MCF 10A (cell line): Measurements from ENCODE around the gene HSP90AB1. TPM values are rescaled to one million over a fixed set of nuclear protein-coding genes. Genes with fewer than 3 reads are reported as not detected.

Experiments used
- BruUV-seq: library from RNA; stranded (reverse); fragments of 400-500 nt; replicated peaks from 2 replicates; lab custom pipeline; 2021; lab: Mats Ljungman, UMichigan
- CTCF ChIA-PET: fragments of 300-600 bp; sonication (Branson Sonifier 250); formaldehyde crosslinking; extraction: SDS; loops from one replicate; lab custom pipeline; 2021; ENCODE audit warnings: antibody characterized with exemption, inconsistent platforms; lab: Yijun Ruan, JAX
- POLR2A ChIA-PET: fragments of 300-600, 350-650 bp; sonication (Branson Sonifier 250); formaldehyde crosslinking; extraction: SDS; loops from one replicate; lab custom pipeline; 2020; ENCODE audit warnings: antibody characterized with exemption, inconsistent platforms; lab: Yijun Ruan, JAX
- DNase-seq: peaks from one replicate; pipeline ENCODE4 v3.0.0-alpha.2; 2018; ENCODE audit not compliant: unreplicated experiment
- H3K27ac Mint-ChIP-seq: one replicate; pipeline ENCODE4 v1.8.0; 2022; ENCODE audit warnings: mild to moderate bottlenecking, low read depth, mixed read lengths; ENCODE audit not compliant: unreplicated experiment
- H3K27me3 Mint-ChIP-seq: one replicate; pipeline ENCODE4 v1.8.0; 2022; ENCODE audit warnings: mixed read lengths; ENCODE audit not compliant: insufficient read depth, unreplicated experiment
- H3K36me3 Mint-ChIP-seq: one replicate; pipeline ENCODE4 v1.8.0; 2022; ENCODE audit warnings: mild to moderate bottlenecking, moderate library complexity, mixed read lengths; ENCODE audit not compliant: insufficient read depth, unreplicated experiment
- H3K4me1 Mint-ChIP-seq: one replicate; pipeline ENCODE4 v1.8.0; 2022; ENCODE audit warnings: mixed read lengths; ENCODE audit not compliant: insufficient read depth, unreplicated experiment
- H3K4me3 Mint-ChIP-seq: one replicate; pipeline ENCODE4 v1.8.0; 2022; ENCODE audit warnings: mild to moderate bottlenecking, moderate library complexity, mixed read lengths; ENCODE audit not compliant: unreplicated experiment
- H3K9me3 Mint-ChIP-seq: one replicate; pipeline ENCODE4 v1.8.0; 2022; ENCODE audit warnings: mixed read lengths; ENCODE audit not compliant: unreplicated experiment
- CTCF ChIP-seq: fragments of 200-600 bp; IDR thresholded peaks from one replicate; pipeline ENCODE4 v1.8.0; 2022; ENCODE audit warnings: antibody characterized with exemption, mild to moderate bottlenecking; ENCODE audit not compliant: unreplicated experiment
- intact Hi-C: fragments of 100-400 bp; cut with micrococcal nuclease; formaldehyde crosslinking; loops from 2 replicates; pipeline ENCODE4 v1.14.1; 2022
- total RNA-seq: library from RNA; stranded (reverse); gene quantifications from 2 replicates; pipeline ENCODE4 v1.2.3, GENCODE V29; 2022

Gene HSP90AB1
- total RNA-seq, 1 experiment from 2014 or later: 577 TPM

- no TSS peak for BruUV-seq
- intact Hi-C loops: loop anchor here (1.0 kb wide), 1 partner anchor 37 kb away; no protein-coding TSS in a partner anchor
- Mint-ChIP-seq H3K4me3 (peak overlapping the region; percentile 84), H3K36me3 (peaks cover 47% of the 10 kb centered on the region), H3K4me1 (peaks cover 50% of the 10 kb centered on the region), H3K27ac (peak overlapping the region; percentile 57), H3K9me3 (no peaks in the 10 kb centered on the region), H3K27me3 (no peaks in the 10 kb centered on the region)
- no peak for DNase-seq
- ChIA-PET CTCF (interaction anchor here (0.7 to 1.9 kb wide), 11 partner anchors 10 to 162 kb away, joined by 3 to 14 read pairs (median 4); partner anchors contain the start of genes AARS2 and HSP90AB1), POLR2A (interaction anchor here (1.0 to 3.0 kb wide), 4 partner anchors 11 to 132 kb away, joined by 4 to 121 read pairs (median 7); partner anchors contain the start of gene HSP90AB1)
- TF ChIP-seq CTCF: no peak
Measured at GRCh38 chr6:44257753-44258324, 10.9 kb downstream of the HSP90AB1 start.

- BruUV-seq: no TSS peak
- ChIA-PET CTCF (interaction anchor here (0.6 to 1.2 kb wide), 7 partner anchors 10 to 1119 kb away, joined by 3 to 5 read pairs (median 3); no protein-coding TSS in a partner anchor), POLR2A (interaction anchor here (1.0 kb wide), 1 partner anchor 11 kb away, joined by 5 read pairs; the partner anchor contains the start of gene HSP90AB1)
- Mint-ChIP-seq H3K9me3 (no peaks in the 10 kb centered on the region), H3K27me3 (no peaks in the 10 kb centered on the region), H3K4me3 (peak overlapping the region; percentile 84), H3K27ac (peak overlapping the region; percentile 57), H3K4me1 (peaks cover 50% of the 10 kb centered on the region), H3K36me3 (peaks cover 41% of the 10 kb centered on the region)
- TF ChIP-seq CTCF: no peak
- no peak for DNase-seq
- intact Hi-C loops: no loop called here
Measured at GRCh38 chr6:44258325-44258863, 11.5 kb downstream of the HSP90AB1 start.

GRCh38 chr6:44258921-44259320, 12.0 kb downstream of the HSP90AB1 start:
- H3K27ac Mint-ChIP-seq: no peak overlapping the region
- BruUV-seq: no TSS peak
- TF ChIP-seq CTCF: no peak
- H3K9me3 Mint-ChIP-seq: no peaks in the 10 kb centered on the region
- no peak overlapping the region for H3K4me3 Mint-ChIP-seq
- ChIA-PET CTCF (interaction anchor here (0.6 to 1.2 kb wide), 6 partner anchors 9 to 1118 kb away, joined by 3 to 5 read pairs (median 4); no protein-coding TSS in a partner anchor), POLR2A (interaction anchor here (1.0 kb wide), 1 partner anchor 12 kb away, joined by 5 read pairs; the partner anchor contains the start of gene HSP90AB1)
- peaks cover 36% of the 10 kb centered on the region for H3K36me3 Mint-ChIP-seq
- intact Hi-C loops: no loop called here
- DNase-seq: no peak
- H3K4me1 Mint-ChIP-seq: peaks cover 50% of the 10 kb centered on the region
- no peaks in the 10 kb centered on the region for H3K27me3 Mint-ChIP-seq

- POLR2A ChIA-PET: interaction anchor here (0.6 kb wide), 1 partner anchor 684 kb away, joined by 3 read pairs; the partner anchor contains the start of gene XPO5
- H3K4me1 Mint-ChIP-seq: peaks cover 49% of the 10 kb centered on the region
- H3K4me3 Mint-ChIP-seq: no peak overlapping the region
- no peak overlapping the region for H3K27ac Mint-ChIP-seq
- H3K9me3 Mint-ChIP-seq: no peaks in the 10 kb centered on the region
- H3K36me3 Mint-ChIP-seq: peaks cover 25% of the 10 kb centered on the region
- BruUV-seq: no TSS peak
- no peak for TF ChIP-seq CTCF
- H3K27me3 Mint-ChIP-seq: no peaks in the 10 kb centered on the region
- no peak for DNase-seq
- CTCF ChIA-PET: interaction anchor here (1.0 kb wide), 1 partner anchor 109 kb away, joined by 3 read pairs; no protein-coding TSS in a partner anchor
- intact Hi-C loops: no loop called here
Measured at GRCh38 chr6:44260011-44260410, 13.1 kb downstream of the HSP90AB1 start.
